Mammary epithelial cell (primary cell): ENCODE data around the gene AKIRIN2.

ENCODE experiments used
- CTCF ChIP-seq, 2 donors: IDR thresholded peaks in 1 of 2; conservative IDR thresholded peaks in 1 of 2; 2 replicates each; pipeline ENCODE4 v1.5.1; 2011 to 2012; ENCODE audit warnings: inconsistent platforms in 2 of 2, low read length in 2 of 2, mild to moderate bottlenecking in 2 of 2, control low read depth in 1 of 2, low read depth in 1 of 2; ENCODE audit not compliant: insufficient read depth in 1 of 2; ENCODE audit errors: extremely low read depth in 1 of 2
- EZH2 ChIP-seq: IDR thresholded peaks from 2 replicates; pipeline ENCODE4 v1.6.1; 2012; ENCODE audit warnings: low read length, inconsistent platforms, borderline replicate concordance

- TF ChIP-seq CTCF (conservative IDR thresholded peaks at IDR 0.05 in 1 of 2, IDR thresholded peaks at IDR 0.05 in 1 of 2; ENCODE audit: extremely low read depth in 1 of 2, insufficient read depth in 1 of 2, low read depth in 1 of 2, low read length in 2 of 2) = no peak
- no peak for TF ChIP-seq EZH2
Measured at GRCh38 chr6:87628881-87629280, 73.2 kb downstream of the AKIRIN2 start.
